OCI-LY7 (cell line): ENCODE results near the gene ADAM12. TPM values are rescaled to one million over a fixed set of nuclear protein-coding genes. Genes with fewer than 3 reads are reported as not detected.

Experiments
- BruUV-seq: library from RNA; stranded (reverse); fragments of 400-500 nt; replicated peaks from 2 replicates; lab custom pipeline; 2021; lab: Mats Ljungman, UMichigan
- CTCF ChIA-PET: fragments of 300-600 bp; sonication (Branson Sonifier 250); formaldehyde crosslinking; loops from one replicate; lab custom pipeline; 2022; ENCODE audit warnings: antibody characterized with exemption; ENCODE audit not compliant: unreplicated experiment; lab: Charles Lee
- POLR2A ChIA-PET: fragments of 300-600 bp; sonication (Branson Sonifier 250); formaldehyde crosslinking; loops from one replicate; lab custom pipeline; 2022; ENCODE audit warnings: antibody characterized with exemption; lab: Charles Lee
- DNase-seq: peaks from one replicate; pipeline ENCODE4 v3.0.0-alpha.2; 2015; ENCODE audit warnings: low spot score
- H2AFZ ChIP-seq: fragments of 200-600 bp; sonication (generic), shearing (Covaris generic); 2 replicates; pipeline ENCODE4 v1.6.1; 2014; ENCODE audit warnings: mild to moderate bottlenecking, antibody characterized with exemption, low read length, moderate library complexity
- H3K27ac ChIP-seq: fragments of 200-600 bp; sonication (generic); 2 replicates; pipeline ENCODE4 v1.5.1; 2014; ENCODE audit warnings: mixed run types, low read depth, mild to moderate bottlenecking, moderate library complexity, low read length, inconsistent platforms; ENCODE audit not compliant: poor library complexity, severe bottlenecking
- H3K36me3 ChIP-seq: fragments of 200-600 bp; sonication (generic); 2 replicates; pipeline ENCODE4 v1.6.1; 2014; ENCODE audit warnings: mild to moderate bottlenecking, antibody characterized with exemption, low read length, moderate library complexity, mixed read lengths; ENCODE audit not compliant: insufficient read depth
- H3K4me1 ChIP-seq: fragments of 200-600 bp; sonication (generic); 2 replicates; pipeline ENCODE4 v1.5.1; 2014; ENCODE audit warnings: mild to moderate bottlenecking, low read length; ENCODE audit not compliant: insufficient read depth, poor library complexity, severe bottlenecking
- H3K4me2 ChIP-seq: fragments of 200-600 bp; sonication (generic); 2 replicates; pipeline ENCODE4 v1.6.1; 2014; ENCODE audit warnings: mild to moderate bottlenecking, low read length
- H3K4me3 ChIP-seq: fragments of 200-600 bp; sonication (generic); 2 replicates; pipeline ENCODE4 v1.5.1; 2014; ENCODE audit warnings: mild to moderate bottlenecking, low read depth, low read length; ENCODE audit not compliant: poor library complexity, severe bottlenecking
- H3K79me2 ChIP-seq: fragments of 200-600 bp; sonication (generic); 2 replicates; pipeline ENCODE4 v1.6.1; 2016; ENCODE audit warnings: low read depth, mild to moderate bottlenecking, low read length, moderate library complexity, mixed read lengths; ENCODE audit not compliant: insufficient read depth
- H3K9me2 ChIP-seq: fragments of 200-600 bp; sonication (generic); 2 replicates; pipeline ENCODE4 v1.6.1; 2016; ENCODE audit warnings: mild to moderate bottlenecking, low read length, mixed read lengths; ENCODE audit not compliant: insufficient read depth
- H3K9me3 ChIP-seq: fragments of 200-600 bp; sonication (generic); 2 replicates; pipeline ENCODE4 v1.6.1; 2014; ENCODE audit warnings: mild to moderate bottlenecking, mixed run types, low read length, mixed read lengths
- H4K20me1 ChIP-seq: fragments of 200-600 bp; sonication (generic); 2 replicates; pipeline ENCODE4 v1.6.1; 2014; ENCODE audit warnings: mild to moderate bottlenecking, antibody characterized with exemption, low read length, moderate library complexity, mixed read lengths; ENCODE audit not compliant: insufficient read depth
- EZH2phosphoT487 ChIP-seq: fragments of 200-600 bp; sonication (generic); IDR thresholded peaks from 2 replicates; pipeline ENCODE4 v1.6.1; 2018; ENCODE audit warnings: low read depth, borderline replicate concordance, mild to moderate bottlenecking, mixed run types, antibody characterized with exemption, low read length, moderate library complexity, mixed read lengths
- intact Hi-C: fragments of 100-400 bp; cut with micrococcal nuclease; formaldehyde crosslinking; loops from one replicate; pipeline ENCODE4 v1.10.0; 2022; ENCODE audit not compliant: unreplicated experiment
- total RNA-seq, 2 experiments: library from RNA; depleted of rRNA in 1 of 2; stranded (reverse); fragments of >200 nt in 1 of 2; shearing (Covaris generic) in 1 of 2; gene quantifications; 2 replicates each; pipeline ENCODE4 v1.2.3, GENCODE V29; 2014 to 2022
- TF ChIP-seq, protein P1 (sequence below): fragments of 200-600 bp; sonication (generic); conservative IDR thresholded peaks from 2 replicates; pipeline ENCODE4 v1.5.1; 2014; ENCODE audit warnings: mild to moderate bottlenecking, antibody characterized with exemption, low read length, moderate library complexity, mixed read lengths

ADAM12 gene
- total RNA-seq, 2 experiments from 2014 or later, result 0.06 TPM; not detected in 1

DNA sequence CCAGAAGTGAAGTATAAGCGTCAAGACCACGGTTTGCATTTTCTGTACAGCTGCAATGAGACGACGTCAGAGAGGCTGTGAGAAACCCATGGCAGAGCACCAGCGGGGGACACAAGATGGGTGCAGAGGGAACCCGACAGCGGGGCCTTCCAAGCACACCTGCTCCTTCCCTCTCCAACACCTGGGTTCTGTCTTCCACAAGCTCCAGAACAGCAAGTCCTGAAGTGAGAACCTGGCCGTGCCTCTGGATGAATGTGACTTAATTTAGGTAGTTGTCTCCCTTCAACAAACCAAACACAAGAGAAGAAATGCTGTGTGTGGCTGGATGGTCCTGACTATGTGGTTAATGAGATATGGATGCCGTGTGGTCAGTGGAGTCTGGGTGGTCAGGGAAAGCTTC, 76.1 kb downstream of the ADAM12 start:
- intact Hi-C loops, result no loop called here
- no peaks in the 10 kb centered on the region for H3K79me2 ChIP-seq
- DNase-seq, result no peak
- H2AFZ ChIP-seq, result no peak overlapping the region
- H3K4me1 ChIP-seq, result no peaks in the 10 kb centered on the region
- no peaks in the 10 kb centered on the region for H3K9me2 ChIP-seq
- no peak overlapping the region for H3K4me3 ChIP-seq
- no TSS peak for BruUV-seq
- no peaks in the 10 kb centered on the region for H4K20me1 ChIP-seq
- TF ChIP-seq EZH2phosphoT487, result no peak
- TF ChIP-seq, protein P1, sequence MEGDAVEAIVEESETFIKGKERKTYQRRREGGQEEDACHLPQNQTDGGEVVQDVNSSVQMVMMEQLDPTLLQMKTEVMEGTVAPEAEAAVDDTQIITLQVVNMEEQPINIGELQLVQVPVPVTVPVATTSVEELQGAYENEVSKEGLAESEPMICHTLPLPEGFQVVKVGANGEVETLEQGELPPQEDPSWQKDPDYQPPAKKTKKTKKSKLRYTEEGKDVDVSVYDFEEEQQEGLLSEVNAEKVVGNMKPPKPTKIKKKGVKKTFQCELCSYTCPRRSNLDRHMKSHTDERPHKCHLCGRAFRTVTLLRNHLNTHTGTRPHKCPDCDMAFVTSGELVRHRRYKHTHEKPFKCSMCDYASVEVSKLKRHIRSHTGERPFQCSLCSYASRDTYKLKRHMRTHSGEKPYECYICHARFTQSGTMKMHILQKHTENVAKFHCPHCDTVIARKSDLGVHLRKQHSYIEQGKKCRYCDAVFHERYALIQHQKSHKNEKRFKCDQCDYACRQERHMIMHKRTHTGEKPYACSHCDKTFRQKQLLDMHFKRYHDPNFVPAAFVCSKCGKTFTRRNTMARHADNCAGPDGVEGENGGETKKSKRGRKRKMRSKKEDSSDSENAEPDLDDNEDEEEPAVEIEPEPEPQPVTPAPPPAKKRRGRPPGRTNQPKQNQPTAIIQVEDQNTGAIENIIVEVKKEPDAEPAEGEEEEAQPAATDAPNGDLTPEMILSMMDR, result no peak
- no peaks in the 10 kb centered on the region for H3K36me3 ChIP-seq
- no peaks in the 10 kb centered on the region for H3K9me3 ChIP-seq
- POLR2A ChIA-PET, result no interaction called here
- no peak overlapping the region for H3K27ac ChIP-seq
- no peak overlapping the region for H3K4me2 ChIP-seq
- CTCF ChIA-PET, result no interaction called here

DNA sequence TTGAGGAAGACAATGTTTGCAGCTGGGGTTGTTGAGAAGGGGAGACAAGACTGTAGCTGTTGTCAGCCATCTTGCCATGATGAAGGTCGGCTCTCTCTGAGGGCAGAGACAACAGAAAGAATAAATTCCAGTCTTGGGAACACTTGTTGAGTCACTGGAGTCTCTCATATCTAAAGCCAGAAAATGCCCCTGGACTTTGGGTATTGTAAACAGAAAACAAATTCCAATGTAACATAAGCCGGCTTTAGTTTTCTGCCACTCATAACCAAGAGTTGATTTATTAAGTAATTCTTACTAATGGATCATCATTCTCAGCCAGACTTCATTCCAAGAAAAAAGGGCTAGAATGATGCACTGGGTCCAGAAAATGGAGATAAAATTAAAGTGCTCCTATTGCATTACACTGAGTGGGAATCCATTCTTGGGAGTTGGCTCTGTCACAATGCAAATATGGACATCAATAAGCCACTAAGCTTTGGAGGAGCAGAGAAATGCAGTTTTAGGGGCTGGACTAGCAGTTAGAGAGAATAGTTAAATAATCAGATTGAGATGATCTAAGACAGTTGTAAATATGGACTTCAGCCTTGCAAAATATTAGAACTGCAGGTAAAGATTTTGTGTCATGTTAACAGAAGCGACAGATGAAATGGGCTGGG, 78.9 kb downstream of the ADAM12 start:
- CTCF ChIA-PET, result no interaction called here
- Histone ChIP-seq H3K4me2 (no peak overlapping the region), H3K9me2 (no peaks in the 10 kb centered on the region), H3K4me3 (no peak overlapping the region), H2AFZ (no peak overlapping the region), H3K4me1 (no peaks in the 10 kb centered on the region), H3K79me2 (no peaks in the 10 kb centered on the region), H4K20me1 (no peaks in the 10 kb centered on the region), H3K36me3 (no peaks in the 10 kb centered on the region), H3K9me3 (no peaks in the 10 kb centered on the region), H3K27ac (no peak overlapping the region)
- BruUV-seq, result no TSS peak
- intact Hi-C loops, result no loop called here
- POLR2A ChIA-PET, result no interaction called here
- TF ChIP-seq EZH2phosphoT487, result no peak
- TF ChIP-seq, protein P1, result no peak
- no peak for DNase-seq

DNA sequence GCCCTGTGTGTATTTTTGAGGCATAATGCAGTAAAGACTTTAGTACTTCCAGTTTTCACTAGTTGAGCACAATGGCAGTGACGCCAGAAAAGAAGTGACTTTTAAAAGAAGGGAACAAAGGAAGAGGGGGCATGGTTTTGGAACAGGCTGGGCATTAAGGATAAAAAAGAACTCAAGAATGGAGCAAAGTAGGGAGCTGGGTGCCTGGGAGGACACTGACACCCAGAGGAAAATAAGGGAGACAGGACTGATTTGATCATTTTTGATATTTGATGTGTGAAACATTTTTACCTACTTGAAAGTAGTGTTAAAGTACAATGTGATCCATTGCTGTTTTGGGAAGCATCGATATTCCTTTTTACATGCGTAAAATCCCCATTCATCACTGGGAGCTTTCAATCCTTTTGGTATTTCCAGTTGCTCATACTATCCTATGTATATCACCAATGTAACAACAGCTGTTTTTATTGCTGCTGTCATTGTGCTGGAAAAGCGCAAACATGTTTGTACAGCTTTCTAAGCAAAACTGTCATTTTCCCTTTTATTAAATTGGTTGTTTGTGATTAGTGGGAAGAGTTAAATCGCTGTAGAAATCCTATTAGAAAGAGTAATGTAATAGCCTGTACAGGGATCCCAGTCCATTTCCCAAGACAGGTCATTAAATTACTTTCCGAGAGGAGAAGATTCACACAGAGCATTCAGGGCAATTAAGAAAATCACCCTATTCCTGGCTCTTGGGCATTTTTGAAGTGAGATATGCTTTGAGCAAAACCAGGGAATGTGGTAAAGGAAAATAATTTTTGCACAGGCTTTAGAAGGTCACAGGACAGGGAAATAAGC, 85.2 kb downstream of the ADAM12 start:
- intact Hi-C loops, result no loop called here
- no peaks in the 10 kb centered on the region for H3K4me1 ChIP-seq
- H3K27ac ChIP-seq, result no peak overlapping the region
- no peak overlapping the region for H3K4me3 ChIP-seq
- no peaks in the 10 kb centered on the region for H3K9me2 ChIP-seq
- no peaks in the 10 kb centered on the region for H3K36me3 ChIP-seq
- H3K9me3 ChIP-seq, result no peaks in the 10 kb centered on the region
- no peaks in the 10 kb centered on the region for H3K79me2 ChIP-seq
- TF ChIP-seq, protein P1, result no peak
- TF ChIP-seq EZH2phosphoT487, result no peak
- no TSS peak for BruUV-seq
- DNase-seq, result no peak
- ChIA-PET POLR2A (no interaction called here), CTCF (no interaction called here)
- no peak overlapping the region for H2AFZ ChIP-seq
- no peak overlapping the region for H3K4me2 ChIP-seq
- no peaks in the 10 kb centered on the region for H4K20me1 ChIP-seq
